Common myeloid progenitor, CD34-positive (primary cell): ENCODE measurements around the gene CCDC39.
"Not testable (repeated sequence)": the region's sequence is repeated elsewhere in the genome, so short reads cannot be mapped to it uniquely, and the experiment has no call there.

Experiments
- CTCF ChIA-PET: fragments of 350-600 bp; sonication (Branson Sonifier 250); formaldehyde crosslinking; loops from one replicate; lab custom pipeline; 2021; ENCODE audit warnings: antibody characterized with exemption; lab: Charles Lee
- POLR2A ChIA-PET: fragments of 350-600 bp; sonication (Branson Sonifier 250); formaldehyde crosslinking; loops from one replicate; lab custom pipeline; 2021; ENCODE audit warnings: antibody characterized with exemption; lab: Charles Lee
- DNase-seq, 3 donors: peaks; one replicate each; pipeline versions ENCODE4 v3.0.0 to v3.0.0-alpha.2; 2013
- H3K27ac ChIP-seq, 2 experiments: 1 replicate in 1 of 2; 2 replicates in 1 of 2; pipeline ENCODE4 v1.7.0; 2013; ENCODE audit warnings: inconsistent platforms in 2 of 2, low read length in 2 of 2, mild to moderate bottlenecking in 2 of 2, low read depth in 1 of 2, moderate library complexity in 1 of 2; ENCODE audit not compliant: severe bottlenecking in 2 of 2, insufficient read depth in 1 of 2, poor library complexity in 1 of 2
- H3K27me3 ChIP-seq, 5 experiments: replicated peaks in 2 of 5; 1 replicate in 3 of 5; 2 replicates in 2 of 5; pipeline versions ENCODE4 v1.6.1 to v1.7.0; 2013; ENCODE audit warnings: low read length in 4 of 5, mild to moderate bottlenecking in 2 of 5, moderate library complexity in 2 of 5, inconsistent platforms in 1 of 5; ENCODE audit not compliant: insufficient read depth in 5 of 5, control insufficient read depth in 4 of 5
- H3K36me3 ChIP-seq, 4 experiments: 1 replicate in 2 of 4; 2 replicates in 2 of 4; pipeline versions ENCODE4 v1.6.1 to v1.7.0; 2013; ENCODE audit warnings: low read length in 3 of 4, control low read depth in 1 of 4, mild to moderate bottlenecking in 1 of 4; ENCODE audit not compliant: control insufficient read depth in 4 of 4, insufficient read depth in 4 of 4
- H3K4me1 ChIP-seq, 4 experiments: 1 replicate in 3 of 4; 2 replicates in 1 of 4; pipeline versions ENCODE4 v1.6.1 to v1.7.1; 2013; ENCODE audit warnings: low read length in 3 of 4, mild to moderate bottlenecking in 3 of 4, control low read depth in 1 of 4, inconsistent platforms in 1 of 4, moderate library complexity in 1 of 4; ENCODE audit not compliant: control insufficient read depth in 4 of 4, insufficient read depth in 4 of 4; ENCODE audit errors: control extremely low read depth in 1 of 4
- H3K4me3 ChIP-seq, 7 experiments: 1 replicate in 4 of 7; 2 replicates in 3 of 7; pipeline versions ENCODE4 v1.5.1 to v1.7.0; 2013; ENCODE audit warnings: mild to moderate bottlenecking in 7 of 7, low read length in 6 of 7, moderate library complexity in 6 of 7, inconsistent platforms in 2 of 7, low read depth in 2 of 7, control low read depth in 1 of 7; ENCODE audit not compliant: insufficient read depth in 4 of 7, control insufficient read depth in 1 of 7; ENCODE audit errors: extremely low read depth in 1 of 7
- H3K9me3 ChIP-seq, 5 experiments: 1 replicate in 4 of 5; 2 replicates in 1 of 5; pipeline versions ENCODE4 v1.6.1 to v1.7.1; 2013; ENCODE audit warnings: low read length in 4 of 5, mild to moderate bottlenecking in 2 of 5, inconsistent platforms in 1 of 5, low read depth in 1 of 5, moderate library complexity in 1 of 5; ENCODE audit not compliant: control insufficient read depth in 4 of 5, insufficient read depth in 2 of 5; ENCODE audit errors: control extremely low read depth in 1 of 5
- WGBS: methylation state at CpG from one replicate; pipeline ENCODE4 v1.1.5; 2013; ENCODE audit not compliant: insufficient coverage; 5-methylcytosine and 5-hydroxymethylcytosine counted together

CCDC39 gene

DNA sequence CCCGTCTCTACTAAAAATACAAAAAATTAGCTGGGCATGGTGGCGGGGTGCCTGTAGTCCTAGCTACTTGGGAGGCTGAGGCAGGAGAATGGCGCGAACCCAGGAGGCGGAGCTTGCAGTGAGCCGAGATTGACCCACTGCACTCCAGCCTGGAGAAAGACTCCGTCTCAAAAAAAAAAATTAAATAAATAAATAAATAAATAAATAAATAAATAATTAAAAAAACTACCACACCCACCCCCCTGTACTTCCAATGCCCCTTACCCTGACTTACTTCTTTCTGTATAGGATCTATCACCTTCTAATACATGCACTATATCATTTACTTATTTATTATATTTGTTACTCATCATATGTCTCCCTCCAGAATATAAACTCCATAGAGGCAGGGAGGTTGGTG is 85.7 kb downstream of the CCDC39 start:
- no CpG with 5 or more reads among the region's 7 CpGs for WGBS
- H3K9me3 ChIP-seq, H3K36me3 ChIP-seq, H3K4me1 ChIP-seq, DNase-seq, H3K4me3 ChIP-seq, H3K27ac ChIP-seq, CTCF ChIA-PET, POLR2A ChIA-PET: not testable (repeated sequence)
- peaks cover 0 to 31% (median 16%) of the 10 kb centered on the region in 5 experiments for H3K27me3 ChIP-seq

- H3K27ac ChIP-seq: no peak overlapping the region
- H3K9me3 ChIP-seq: no peaks in the 10 kb centered on the region
- DNase-seq: no peak
- POLR2A ChIA-PET: no interaction called here
- 95% methylated on average over 23 of the region's 23 CpGs for WGBS
- CTCF ChIA-PET: no interaction called here
- peaks cover 0 to 11% (median 6%) of the 10 kb centered on the region in 5 experiments for H3K27me3 ChIP-seq
- H3K4me1 ChIP-seq: no peaks in the 10 kb centered on the region
- no peak overlapping the region for H3K4me3 ChIP-seq
- H3K36me3 ChIP-seq: no peaks in the 10 kb centered on the region
These were observed 88.9 kb downstream of the CCDC39 start for GRCh38 chr3:180590396-180590795.

- H3K27me3 ChIP-seq: peaks cover 0 to 3% (median 0%) of the 10 kb centered on the region in 5 experiments
- H3K27ac ChIP-seq: no peak overlapping the region
- no peak overlapping the region for H3K4me3 ChIP-seq
- ChIA-PET POLR2A (no interaction called here), CTCF (no interaction called here)
- H3K9me3 ChIP-seq: no peaks in the 10 kb centered on the region
- DNase-seq: no peak
- no CpG with 5 or more reads among the region's 1 CpG for WGBS
- H3K36me3 ChIP-seq: no peaks in the 10 kb centered on the region
- H3K4me1 ChIP-seq: no peaks in the 10 kb centered on the region
These were observed 98.4 kb downstream of the CCDC39 start for GRCh38 chr3:180580934-180581333.

DNA sequence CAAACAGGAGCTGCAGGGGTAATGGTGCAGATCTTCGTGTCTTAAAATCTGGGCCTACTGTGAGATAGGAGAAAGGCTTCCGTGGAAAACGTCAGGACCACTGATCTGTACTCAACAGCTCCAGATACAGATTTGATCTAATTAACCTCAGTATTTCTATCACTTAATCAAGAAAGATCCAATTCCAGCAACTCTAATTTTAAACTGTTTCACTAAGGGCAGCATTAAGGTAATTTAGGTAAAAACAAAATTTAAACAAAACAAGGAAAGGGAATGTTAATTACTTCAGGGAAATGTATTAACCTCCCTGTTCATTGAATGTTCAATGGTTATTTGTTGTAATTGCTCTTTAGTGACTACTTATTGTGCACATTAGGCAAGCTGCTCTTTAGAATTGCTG is 103.7 kb downstream of the CCDC39 start:
- Histone ChIP-seq H3K9me3 (no peaks in the 10 kb centered on the region), H3K36me3 (no peaks in the 10 kb centered on the region), H3K27ac (no peak overlapping the region), H3K27me3 (no peaks in the 10 kb centered on the region), H3K4me3 (no peak overlapping the region), H3K4me1 (no peaks in the 10 kb centered on the region)
- no peak for DNase-seq
- ChIA-PET CTCF (no interaction called here), POLR2A (no interaction called here)
- 94% methylated on average over 3 of the region's 3 CpGs for WGBS

DNA sequence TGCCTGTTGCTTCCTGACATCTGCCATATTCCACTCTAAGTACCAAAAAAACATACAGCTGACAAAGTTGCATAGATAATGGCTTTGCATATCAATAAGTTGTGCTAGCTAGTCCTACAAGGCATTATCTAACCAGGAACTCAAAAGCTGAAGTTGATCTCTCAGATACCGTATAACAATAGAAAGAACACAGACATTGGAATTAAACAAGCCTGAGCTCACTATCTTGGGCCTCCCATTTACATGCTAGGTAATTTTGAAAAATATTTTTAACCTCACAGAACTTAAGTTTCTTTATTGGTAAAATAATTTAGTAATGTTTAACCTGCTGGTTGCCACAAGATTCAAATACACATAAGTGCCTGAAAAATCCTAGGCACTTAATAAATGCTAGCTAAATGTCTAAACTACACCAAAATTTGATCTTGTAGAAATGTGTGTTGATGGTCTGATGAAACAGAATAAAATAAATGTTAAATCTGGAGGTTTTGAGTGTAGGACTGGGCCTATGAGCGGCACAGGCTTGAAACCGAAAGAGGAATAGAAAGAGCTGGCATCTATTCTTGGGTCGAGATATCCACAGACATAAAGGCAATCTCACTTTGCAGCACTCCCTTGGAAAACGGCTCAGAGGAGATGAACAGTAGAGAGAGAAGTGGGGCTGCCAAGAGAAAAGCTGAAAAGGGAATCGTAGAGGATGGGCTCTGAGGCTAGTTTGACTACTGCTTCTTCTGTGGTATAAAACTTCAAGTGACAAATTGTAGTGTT is 107.3 kb downstream of the CCDC39 start:
- no peak overlapping the region for H3K27ac ChIP-seq
- no peaks in the 10 kb centered on the region for H3K4me1 ChIP-seq
- DNase-seq: no peak
- H3K36me3 ChIP-seq: no peaks in the 10 kb centered on the region
- 97% methylated on average over 5 of the region's 6 CpGs for WGBS
- POLR2A ChIA-PET: no interaction called here
- H3K27me3 ChIP-seq: no peaks in the 10 kb centered on the region
- H3K9me3 ChIP-seq: no peaks in the 10 kb centered on the region
- CTCF ChIA-PET: interaction anchor here (1.0 kb wide), 1 partner anchor 10 kb away, joined by 4 read pairs; no protein-coding TSS in a partner anchor
- no peak overlapping the region for H3K4me3 ChIP-seq

DNA sequence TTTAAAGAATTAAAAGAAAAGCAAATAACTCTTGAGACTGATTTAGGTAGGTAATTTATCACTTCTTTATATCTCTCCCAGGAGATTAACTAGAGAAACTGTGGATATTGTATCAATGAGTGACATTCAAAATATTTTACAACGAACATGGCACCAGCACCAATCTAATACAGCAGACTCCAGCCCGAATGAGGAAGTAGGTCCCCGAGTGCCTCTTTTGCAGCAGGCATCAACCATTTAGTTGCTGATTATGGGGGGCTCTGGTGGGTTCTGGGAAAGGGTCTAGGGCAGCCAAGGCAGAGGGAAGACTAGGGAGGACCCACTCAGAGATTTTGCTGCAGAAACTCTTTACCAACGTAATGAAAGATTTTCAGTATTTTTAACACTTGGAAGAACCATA is 109.1 kb downstream of the CCDC39 start:
- Histone ChIP-seq H3K9me3 (no peaks in the 10 kb centered on the region), H3K27me3 (no peaks in the 10 kb centered on the region), H3K4me3 (no peak overlapping the region), H3K27ac (no peak overlapping the region), H3K36me3 (no peaks in the 10 kb centered on the region), H3K4me1 (no peaks in the 10 kb centered on the region)
- no peak for DNase-seq
- POLR2A ChIA-PET: no interaction called here
- CTCF ChIA-PET: no interaction called here
- WGBS: 64% methylated on average over 4 of the region's 4 CpGs

DNA sequence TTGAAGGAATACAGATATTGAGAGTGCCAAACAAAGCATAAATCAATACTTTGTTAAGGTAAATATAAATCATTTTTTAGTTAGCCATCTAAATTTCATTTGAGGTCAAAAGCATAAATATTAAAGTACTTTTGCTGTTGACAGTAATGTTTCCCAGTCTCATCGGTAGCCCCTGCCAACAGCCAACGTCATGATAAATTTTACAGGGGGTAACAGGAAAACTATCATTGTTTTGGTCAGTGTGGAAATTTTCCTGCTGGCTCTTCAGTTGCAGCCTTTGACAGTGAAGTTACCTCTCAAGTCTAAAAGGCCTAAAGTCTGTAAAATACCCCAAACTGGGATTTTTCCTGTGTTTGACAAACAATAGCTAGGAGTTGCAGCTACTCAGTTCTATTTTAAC is 114.6 kb downstream of the CCDC39 start:
- Histone ChIP-seq H3K4me1 (no peaks in the 10 kb centered on the region), H3K4me3 (no peak overlapping the region), H3K27ac (no peak overlapping the region), H3K36me3 (no peaks in the 10 kb centered on the region), H3K27me3 (no peaks in the 10 kb centered on the region), H3K9me3 (peaks cover 0 to 2% (median 0%) of the 10 kb centered on the region in 5 experiments)
- DNase-seq: no peak
- ChIA-PET POLR2A (no interaction called here), CTCF (no interaction called here)
- 75% methylated on average over 2 of the region's 2 CpGs for WGBS
